H1 (cell line): Measurements from ENCODE around the gene RPL36AL.

ENCODE experiments used
- CHD2 ChIP-seq: IDR thresholded peaks from 2 replicates; pipeline ENCODE4 v1.6.1; 2012; ENCODE audit warnings: low read length, improper control_type of control experiment
- CTCF ChIP-seq, 3 experiments: IDR thresholded peaks; 1 replicate in 2 of 3; 2 replicates in 1 of 3; pipeline versions ENCODE4 v1.5.1 to v1.6.1; 2011; ENCODE audit warnings: low read length in 3 of 3, mild to moderate bottlenecking in 3 of 3, inconsistent platforms in 2 of 3, low read depth in 1 of 3, moderate library complexity in 1 of 3; ENCODE audit not compliant: insufficient read depth in 1 of 3; ENCODE audit errors: control extremely low read depth in 1 of 3
- E2F6 ChIP-seq: IDR thresholded peaks from 2 replicates; pipeline ENCODE4 v1.6.1; 2012; ENCODE audit warnings: inconsistent platforms
- EZH2 ChIP-seq: fragments of 200-600 bp; sonication (generic); IDR thresholded peaks from 2 replicates; pipeline ENCODE4 v1.7.1; 2012; ENCODE audit warnings: low read depth, mild to moderate bottlenecking, moderate library complexity, low read length, inconsistent platforms; ENCODE audit not compliant: severe bottlenecking
- GTF2F1 ChIP-seq: IDR thresholded peaks from 2 replicates; pipeline ENCODE4 v1.6.1; 2012; ENCODE audit warnings: low read depth, low read length, improper control_type of control experiment, borderline replicate concordance
- POLR2A ChIP-seq, 2 experiments: IDR thresholded peaks; 1 replicate in 1 of 2; 2 replicates in 1 of 2; pipeline ENCODE4 v1.6.1; 2011; ENCODE audit warnings: low read depth in 2 of 2, low read length in 2 of 2, mild to moderate bottlenecking in 2 of 2; ENCODE audit errors: control extremely low read depth in 1 of 2
- RAD21 ChIP-seq, 2 experiments: IDR thresholded peaks in 1 of 2; conservative IDR thresholded peaks in 1 of 2; 2 replicates each; pipeline ENCODE4 v1.6.1; 2011; ENCODE audit warnings: low read depth in 2 of 2, low read length in 2 of 2, improper control_type of control experiment in 1 of 2, inconsistent platforms in 1 of 2, mild to moderate bottlenecking in 1 of 2, moderate library complexity in 1 of 2
- SRF ChIP-seq: IDR thresholded peaks from 2 replicates; pipeline ENCODE4 v1.6.1; 2011; ENCODE audit warnings: mild to moderate bottlenecking, low read depth, low read length, moderate library complexity
- TAF1 ChIP-seq: IDR thresholded peaks from 2 replicates; pipeline ENCODE4 v1.6.1; 2011; ENCODE audit warnings: mild to moderate bottlenecking, low read depth, low read length
- TEAD4 ChIP-seq: IDR thresholded peaks from 2 replicates; pipeline ENCODE4 v1.6.1; 2012; ENCODE audit warnings: low read depth, low read length, inconsistent platforms, mixed read lengths
- ZNF274 ChIP-seq: IDR thresholded peaks from 2 replicates; pipeline ENCODE4 v1.7.0; 2012; ENCODE audit warnings: low read length, borderline replicate concordance; ENCODE audit errors: extremely low read depth
- TF ChIP-seq, protein P1 (sequence below): IDR thresholded peaks from 2 replicates; pipeline ENCODE4 v1.6.1; 2012; ENCODE audit warnings: inconsistent platforms

GRCh38 chr14:49636866-49637265, 16.4 kb upstream of the RPL36AL start:
- TF ChIP-seq CTCF (IDR thresholded peaks at IDR 0.05; ENCODE audit: control extremely low read depth in 1 of 3, insufficient read depth in 1 of 3, low read depth in 1 of 3, low read length in 3 of 3), result no peak
- no peak for TF ChIP-seq SRF
- no peak for TF ChIP-seq GTF2F1
- TF ChIP-seq EZH2, result no peak
- TF ChIP-seq RAD21 (IDR thresholded peaks at IDR 0.05 in 1 of 2, conservative IDR thresholded peaks at IDR 0.05 in 1 of 2; ENCODE audit: low read depth in 2 of 2, low read length in 2 of 2), result no peak
- no peak for TF ChIP-seq E2F6
- TF ChIP-seq TEAD4, result no peak
- no peak for TF ChIP-seq ZNF274
- TF ChIP-seq TAF1, result no peak
- no peak for TF ChIP-seq POLR2A (IDR thresholded peaks at IDR 0.05; ENCODE audit: control extremely low read depth in 1 of 2, low read depth in 2 of 2, low read length in 2 of 2)
- TF ChIP-seq CHD2, result no peak
- TF ChIP-seq, protein P1, sequence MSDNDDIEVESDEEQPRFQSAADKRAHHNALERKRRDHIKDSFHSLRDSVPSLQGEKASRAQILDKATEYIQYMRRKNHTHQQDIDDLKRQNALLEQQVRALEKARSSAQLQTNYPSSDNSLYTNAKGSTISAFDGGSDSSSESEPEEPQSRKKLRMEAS, result no peak
